Erythroblast (primary cell): Measurements from ENCODE around the gene TMEM37.

Source experiments
- GATA1 ChIP-seq: IDR thresholded peaks from 2 replicates; pipeline ENCODE4 v1.6.1; 2011; ENCODE audit warnings: low read depth, mild to moderate bottlenecking, control low read depth, low read length, moderate library complexity
- POLR2A ChIP-seq: IDR thresholded peaks from 2 replicates; pipeline ENCODE4 v1.6.1; 2011; ENCODE audit warnings: mild to moderate bottlenecking, low read length

- TF ChIP-seq POLR2A (no peak), GATA1 (no peak)
These were observed 23.4 kb upstream of the TMEM37 start for GRCh38 chr2:119408221-119408619.
